ENCODE results near the gene GCLC.
A peak's percentile ranks its signal among the peaks of the same experiment; 100 is the strongest.

The GCLC gene

DNA sequence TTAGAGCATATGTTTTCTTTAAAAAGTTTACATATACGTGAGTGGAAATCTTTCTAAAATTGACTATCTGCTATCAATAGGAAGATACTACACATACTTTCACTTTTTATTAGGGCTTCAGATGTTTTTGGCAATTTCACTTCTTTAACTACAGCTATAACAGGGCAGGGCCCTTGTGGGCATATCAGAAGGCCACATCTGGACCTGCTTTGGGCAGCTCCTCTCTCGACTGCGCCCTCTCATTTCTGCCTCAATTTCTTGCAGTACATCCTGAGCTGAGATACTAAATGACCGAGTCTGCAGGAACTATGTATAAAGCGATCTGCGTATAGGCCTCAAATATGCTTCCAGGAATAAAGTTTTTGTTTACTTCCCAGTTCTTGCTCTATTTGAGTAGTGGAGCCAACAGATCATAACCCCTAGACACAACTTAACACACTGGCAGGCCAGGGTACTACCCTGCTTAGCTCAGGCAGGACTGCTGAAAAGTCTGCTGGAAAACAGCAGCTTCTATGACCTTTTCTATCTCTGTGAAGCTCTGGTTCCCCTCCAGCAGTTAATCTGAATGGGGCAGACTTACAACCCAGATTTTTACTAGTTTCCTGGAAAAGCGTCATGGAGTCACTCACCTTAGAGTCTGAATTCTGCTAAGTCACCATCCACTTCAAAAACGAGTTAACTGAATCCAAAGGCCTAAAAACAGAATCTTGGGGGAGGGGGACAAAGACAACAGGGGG is 12.7 kb downstream of the GCLC start:
- H3K4me3 ChIP-seq (ENCODE audit: low read length): no peak overlapping the region
- TF ChIP-seq, protein P1, sequence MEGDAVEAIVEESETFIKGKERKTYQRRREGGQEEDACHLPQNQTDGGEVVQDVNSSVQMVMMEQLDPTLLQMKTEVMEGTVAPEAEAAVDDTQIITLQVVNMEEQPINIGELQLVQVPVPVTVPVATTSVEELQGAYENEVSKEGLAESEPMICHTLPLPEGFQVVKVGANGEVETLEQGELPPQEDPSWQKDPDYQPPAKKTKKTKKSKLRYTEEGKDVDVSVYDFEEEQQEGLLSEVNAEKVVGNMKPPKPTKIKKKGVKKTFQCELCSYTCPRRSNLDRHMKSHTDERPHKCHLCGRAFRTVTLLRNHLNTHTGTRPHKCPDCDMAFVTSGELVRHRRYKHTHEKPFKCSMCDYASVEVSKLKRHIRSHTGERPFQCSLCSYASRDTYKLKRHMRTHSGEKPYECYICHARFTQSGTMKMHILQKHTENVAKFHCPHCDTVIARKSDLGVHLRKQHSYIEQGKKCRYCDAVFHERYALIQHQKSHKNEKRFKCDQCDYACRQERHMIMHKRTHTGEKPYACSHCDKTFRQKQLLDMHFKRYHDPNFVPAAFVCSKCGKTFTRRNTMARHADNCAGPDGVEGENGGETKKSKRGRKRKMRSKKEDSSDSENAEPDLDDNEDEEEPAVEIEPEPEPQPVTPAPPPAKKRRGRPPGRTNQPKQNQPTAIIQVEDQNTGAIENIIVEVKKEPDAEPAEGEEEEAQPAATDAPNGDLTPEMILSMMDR (conservative IDR thresholded peaks at IDR 0.05; ENCODE audit: low read length): no peak
- DNase-seq (ENCODE audit: low read depth): no peak

DNA sequence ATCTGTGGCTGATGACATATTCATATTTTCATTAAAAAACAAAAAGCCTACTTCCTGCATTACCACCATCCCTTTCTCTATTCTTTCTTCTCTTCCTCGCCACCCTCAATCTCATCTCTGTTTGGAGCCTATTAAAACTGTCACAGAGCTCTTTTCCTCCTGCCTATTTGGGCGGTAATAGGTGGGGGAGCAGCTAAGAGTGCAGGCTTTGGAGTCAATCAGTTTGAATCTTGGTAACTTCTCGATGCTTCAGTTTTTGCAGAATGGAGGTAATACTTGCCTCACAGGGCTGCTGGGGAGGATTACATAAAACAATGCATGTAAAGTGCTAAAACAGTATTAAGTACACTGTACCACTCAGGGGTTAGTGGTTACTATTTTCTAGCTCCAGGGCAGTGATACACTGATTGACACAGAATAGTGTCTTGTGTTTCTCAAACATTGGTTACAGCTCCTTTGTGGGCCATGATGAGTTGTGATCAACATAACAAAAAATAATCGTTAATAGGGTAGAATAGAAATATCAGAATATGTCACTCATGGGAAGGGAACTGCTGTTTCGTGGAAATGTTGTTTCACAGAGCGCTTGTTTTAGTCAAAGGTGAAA is 14.0 kb downstream of the GCLC start:
- DNase-seq (ENCODE audit: low read depth): no peak
- no peak overlapping the region for H3K4me3 ChIP-seq (ENCODE audit: low read length)
- TF ChIP-seq, protein P1 (conservative IDR thresholded peaks at IDR 0.05; ENCODE audit: low read length): no peak

DNA sequence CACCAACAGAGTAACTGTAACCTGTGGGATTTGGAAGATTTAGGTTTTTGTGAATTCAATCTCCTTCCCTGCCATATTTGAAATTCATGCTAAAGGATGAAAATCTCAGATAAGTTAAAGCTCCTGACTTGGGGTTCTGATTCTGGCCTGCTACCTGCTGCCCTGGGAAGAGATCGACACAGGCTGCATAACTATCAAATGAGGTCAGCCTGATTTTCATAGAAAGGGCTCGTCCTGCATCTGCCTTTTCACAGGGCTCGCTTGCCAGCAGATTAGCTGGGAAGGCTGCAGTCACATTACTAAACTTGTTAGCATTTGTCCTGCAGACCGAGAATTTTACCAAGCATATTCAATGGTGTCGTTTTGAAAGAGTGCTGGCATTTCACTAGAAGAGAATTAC is 14.6 kb downstream of the GCLC start:
- TF ChIP-seq, protein P1 (conservative IDR thresholded peaks at IDR 0.05; ENCODE audit: low read length): no peak
- DNase-seq (ENCODE audit: low read depth): peak; percentile 31
- no peak overlapping the region for H3K4me3 ChIP-seq (ENCODE audit: low read length)

DNA sequence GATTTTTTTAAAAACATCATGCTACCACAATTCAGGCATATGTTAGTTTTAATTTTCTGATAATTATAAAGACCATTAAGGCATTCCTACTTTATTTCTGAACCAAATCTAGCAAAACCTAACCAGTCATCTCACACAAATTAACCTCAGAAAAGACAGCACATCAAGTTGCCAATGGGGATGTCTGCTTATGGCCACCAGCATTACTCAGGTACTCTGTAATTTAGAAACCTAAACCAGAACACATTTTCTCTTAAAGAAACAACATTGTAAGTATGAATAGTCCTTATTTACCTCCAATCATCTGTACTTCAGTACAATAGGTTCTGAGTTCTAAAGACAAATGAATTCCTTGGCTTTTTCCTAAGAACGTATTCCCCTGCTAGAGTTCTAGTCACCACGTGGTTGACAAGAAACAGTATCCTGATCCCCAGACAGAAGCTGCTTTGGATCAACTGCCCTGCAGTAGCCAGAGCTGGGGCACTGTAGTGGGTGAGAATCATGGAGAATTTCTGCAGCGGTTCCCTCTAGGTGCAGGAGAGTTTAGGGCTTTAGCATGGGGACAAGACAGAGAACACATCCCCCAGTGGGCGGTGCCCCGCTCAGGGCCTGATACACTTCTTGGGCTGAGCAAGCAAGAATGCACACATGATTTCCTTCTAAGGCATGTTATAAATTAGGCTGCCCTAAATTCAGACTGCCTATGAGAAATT is 15.4 kb downstream of the GCLC start:
- DNase-seq (ENCODE audit: low read depth): peak; percentile 15
- TF ChIP-seq, protein P1 (conservative IDR thresholded peaks at IDR 0.05; ENCODE audit: low read length): no peak
- H3K4me3 ChIP-seq (ENCODE audit: low read length): no peak overlapping the region

DNA sequence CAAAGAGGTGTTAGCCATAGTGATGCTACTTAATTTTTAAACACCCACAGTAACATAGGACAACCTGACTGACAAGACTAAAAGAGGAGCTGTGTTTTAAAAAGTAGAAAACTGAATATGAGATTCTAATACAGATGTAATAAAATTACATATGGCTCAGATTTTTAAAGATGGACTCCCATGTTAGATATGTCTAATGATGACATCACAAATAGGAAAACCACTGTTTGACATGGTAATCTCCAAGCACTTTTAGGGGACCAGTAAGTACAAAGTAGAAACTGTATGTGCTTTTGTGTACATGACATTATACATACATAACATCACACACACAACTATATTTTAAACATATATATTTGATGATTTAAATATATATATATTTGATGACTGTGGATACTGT is 16.8 kb downstream of the GCLC start:
- DNase-seq (ENCODE audit: low read depth): no peak
- TF ChIP-seq, protein P1 (conservative IDR thresholded peaks at IDR 0.05; ENCODE audit: low read length): no peak
- no peak overlapping the region for H3K4me3 ChIP-seq (ENCODE audit: low read length)

DNA sequence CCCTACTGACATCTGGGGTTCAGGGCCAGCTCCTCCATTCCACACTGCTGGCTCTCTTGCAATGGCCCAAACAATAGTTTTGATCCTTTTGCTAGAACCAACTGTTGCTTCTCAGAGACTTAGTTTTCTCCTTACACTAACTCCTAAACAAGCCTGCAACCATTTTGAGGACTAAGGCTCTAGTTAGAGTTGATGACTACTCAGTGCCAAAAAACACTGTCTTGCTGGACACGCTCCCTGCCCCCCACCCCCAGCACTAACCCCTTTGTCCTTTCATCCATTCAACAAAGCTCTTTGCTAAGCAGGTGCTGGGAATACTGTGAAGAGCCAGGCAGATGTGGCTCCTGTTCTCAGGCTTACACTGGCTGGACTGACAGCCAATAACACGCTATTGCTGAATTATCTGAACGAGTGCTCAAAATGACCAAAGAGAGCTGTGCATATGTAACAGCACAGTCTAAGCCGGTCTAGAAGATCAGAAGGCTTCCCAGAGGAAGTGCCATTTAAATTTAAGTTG is 17.6 kb downstream of the GCLC start:
- DNase-seq (ENCODE audit: low read depth): no peak
- TF ChIP-seq, protein P1 (conservative IDR thresholded peaks at IDR 0.05; ENCODE audit: low read length): no peak
- no peak overlapping the region for H3K4me3 ChIP-seq (ENCODE audit: low read length)
